NB4 (cell line): ENCODE results near the gene CDK13.
A peak's percentile ranks its signal among the peaks of the same experiment; 100 is the strongest.

Source experiments
- DNase-seq: peaks from one replicate; pipeline ENCODE4 v3.0.0; 2010; ENCODE audit warnings: low read depth
- H3K4me3 ChIP-seq: one replicate; pipeline ENCODE4 v1.5.1; 2011; ENCODE audit warnings: mild to moderate bottlenecking, low read depth, low read length, moderate library complexity
- MAX ChIP-seq: IDR thresholded peaks from 2 replicates; pipeline ENCODE4 v1.6.1; 2011; ENCODE audit warnings: low read depth, low read length
- MYC ChIP-seq: IDR thresholded peaks from 2 replicates; pipeline ENCODE4 v1.6.1; 2011; ENCODE audit warnings: low read depth, low read length
- POLR2A ChIP-seq: IDR thresholded peaks from 2 replicates; pipeline ENCODE4 v1.6.1; 2011; ENCODE audit warnings: mild to moderate bottlenecking; ENCODE audit not compliant: insufficient read length; ENCODE audit errors: extremely low read depth
- TF ChIP-seq, protein P1 (sequence below): IDR thresholded peaks from one replicate; pipeline ENCODE4 v1.5.1; 2012; ENCODE audit warnings: low read depth, low read length

Gene CDK13

GRCh38 chr7:40073239-40073638 lies 123.2 kb downstream of the CDK13 start:
- TF ChIP-seq MYC (no peak), POLR2A (no peak), MAX (no peak)
- TF ChIP-seq, protein P1, sequence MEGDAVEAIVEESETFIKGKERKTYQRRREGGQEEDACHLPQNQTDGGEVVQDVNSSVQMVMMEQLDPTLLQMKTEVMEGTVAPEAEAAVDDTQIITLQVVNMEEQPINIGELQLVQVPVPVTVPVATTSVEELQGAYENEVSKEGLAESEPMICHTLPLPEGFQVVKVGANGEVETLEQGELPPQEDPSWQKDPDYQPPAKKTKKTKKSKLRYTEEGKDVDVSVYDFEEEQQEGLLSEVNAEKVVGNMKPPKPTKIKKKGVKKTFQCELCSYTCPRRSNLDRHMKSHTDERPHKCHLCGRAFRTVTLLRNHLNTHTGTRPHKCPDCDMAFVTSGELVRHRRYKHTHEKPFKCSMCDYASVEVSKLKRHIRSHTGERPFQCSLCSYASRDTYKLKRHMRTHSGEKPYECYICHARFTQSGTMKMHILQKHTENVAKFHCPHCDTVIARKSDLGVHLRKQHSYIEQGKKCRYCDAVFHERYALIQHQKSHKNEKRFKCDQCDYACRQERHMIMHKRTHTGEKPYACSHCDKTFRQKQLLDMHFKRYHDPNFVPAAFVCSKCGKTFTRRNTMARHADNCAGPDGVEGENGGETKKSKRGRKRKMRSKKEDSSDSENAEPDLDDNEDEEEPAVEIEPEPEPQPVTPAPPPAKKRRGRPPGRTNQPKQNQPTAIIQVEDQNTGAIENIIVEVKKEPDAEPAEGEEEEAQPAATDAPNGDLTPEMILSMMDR = no peak

GRCh38 chr7:40077849-40078248 lies 127.8 kb downstream of the CDK13 start:
- peak; percentile 88 for DNase-seq
- H3K4me3 ChIP-seq = no peak overlapping the region
- TF ChIP-seq MAX (peak; percentile 31; the same call in 1 of the 2 replicates), MYC (peak; percentile 66), POLR2A (no peak)
- TF ChIP-seq, protein P1 = no peak

More at GRCh38 chr7:40073239-40073638, 123.2 kb downstream of the CDK13 start:
- DNase-seq = no peak
- H3K4me3 ChIP-seq = no peak overlapping the region

DNA sequence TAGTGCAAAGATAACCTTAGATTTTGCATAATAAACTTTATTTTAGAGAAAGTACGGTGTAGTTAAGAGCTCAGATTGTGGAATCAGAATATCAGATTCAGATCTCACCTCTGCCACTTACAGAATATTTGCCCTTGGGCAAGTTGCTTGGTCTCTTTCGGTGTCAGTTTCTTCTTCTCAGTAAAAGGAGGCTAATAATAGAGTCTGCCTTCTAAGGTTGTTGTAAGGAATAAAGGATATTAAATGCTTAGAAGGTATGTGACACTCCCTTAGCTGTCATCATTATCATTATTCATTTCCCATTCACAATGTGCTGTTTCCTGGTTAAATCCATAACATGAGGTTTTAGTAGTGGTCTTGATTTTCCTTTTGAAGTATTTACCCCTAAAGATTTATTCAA lies 142.1 kb downstream of the CDK13 start:
- no peak for TF ChIP-seq MAX
- TF ChIP-seq MYC = no peak
- no peak for TF ChIP-seq POLR2A
- TF ChIP-seq, protein P1 = no peak
- H3K4me3 ChIP-seq = no peak overlapping the region
- no peak for DNase-seq

DNA sequence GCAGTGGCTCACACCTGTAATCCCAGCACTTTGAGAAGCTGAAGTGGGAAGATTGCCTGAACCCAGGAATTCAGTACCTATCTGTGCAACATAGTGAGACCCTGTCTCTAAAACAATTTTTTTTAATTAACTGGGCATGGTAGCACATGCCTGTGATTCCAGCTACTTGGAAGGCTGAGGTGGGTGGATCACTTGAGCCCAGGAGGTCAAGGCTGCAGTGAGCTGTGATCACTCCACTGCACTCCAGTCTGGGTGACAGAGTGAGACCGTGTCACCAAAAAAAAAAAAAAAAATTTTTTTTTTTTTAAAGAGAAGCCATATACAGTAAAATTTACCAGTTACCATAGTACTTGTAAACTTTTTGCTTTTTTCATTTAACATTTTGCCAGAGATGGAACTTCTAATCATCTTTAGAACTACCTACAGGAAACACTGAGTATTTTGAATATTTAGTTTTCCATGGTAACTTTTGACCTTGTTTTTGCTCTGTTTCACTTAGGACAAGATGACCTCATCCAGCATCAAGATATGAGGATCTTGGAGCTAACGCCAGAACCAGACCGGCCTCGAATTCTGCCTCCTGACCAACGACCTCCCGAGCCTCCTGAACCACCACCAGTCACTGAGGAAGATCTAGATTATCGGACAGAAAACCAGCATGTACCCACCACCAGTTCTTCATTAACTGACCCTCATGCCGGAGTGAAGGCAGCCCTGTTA lies 143.7 kb downstream of the CDK13 start:
- DNase-seq = no peak
- TF ChIP-seq MAX (no peak), MYC (no peak), POLR2A (no peak)
- TF ChIP-seq, protein P1 = no peak
- H3K4me3 ChIP-seq = no peak overlapping the region

DNA sequence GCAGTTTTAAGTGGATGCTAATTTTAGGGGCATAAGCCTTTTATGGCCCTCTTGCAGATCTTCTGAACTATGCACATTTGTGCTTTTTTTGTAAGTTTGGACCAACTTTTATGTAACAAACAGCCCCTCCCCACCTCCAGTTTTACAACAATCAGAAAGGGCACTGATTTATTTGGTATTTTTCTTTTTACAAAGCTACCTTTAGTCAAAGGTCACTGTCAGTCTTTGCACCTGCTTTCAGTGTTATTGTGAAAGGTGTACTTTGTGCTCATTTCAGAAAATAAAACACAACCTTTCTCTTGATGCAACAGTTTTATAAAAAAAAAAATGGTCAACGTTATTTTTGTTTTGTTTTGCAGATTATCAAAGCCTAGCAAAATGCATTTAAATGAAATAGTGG lies 145.2 kb downstream of the CDK13 start:
- no peak for DNase-seq
- TF ChIP-seq POLR2A = no peak
- TF ChIP-seq MAX = no peak
- no peak for TF ChIP-seq MYC
- TF ChIP-seq, protein P1 = no peak
- H3K4me3 ChIP-seq = no peak overlapping the region
